Vagina (tissue), 2 donors: ENCODE data around the gene RAB1A. TPM values are rescaled to one million over a fixed set of nuclear protein-coding genes. Genes with fewer than 3 reads are reported as not detected.

Source experiments
- DNase-seq, 2 donors: peaks; one replicate each; pipeline ENCODE4 v3.0.0-alpha.2; 2017; ENCODE audit errors: extremely low spot score in 2 of 2
- H3K27ac ChIP-seq: fragments of 200-600 bp; sonication (generic); one replicate; pipeline ENCODE4 v1.5.1; 2019
- H3K27me3 ChIP-seq: fragments of 200-600 bp; sonication (generic); one replicate; pipeline ENCODE4 v1.5.1; 2019
- H3K36me3 ChIP-seq, 2 donors: fragments of 200-600 bp; sonication (generic); one replicate each; pipeline ENCODE4 v1.5.1; 2017 to 2019
- H3K4me1 ChIP-seq: fragments of 200-600 bp; sonication (generic); one replicate; pipeline ENCODE4 v1.5.1; 2019
- H3K4me3 ChIP-seq, 2 donors: fragments of 200-600 bp; sonication (generic); 1 replicate in 1 of 2; 2 replicates in 1 of 2; pipeline ENCODE4 v1.5.1; 2016 to 2019
- H3K9me3 ChIP-seq: fragments of 200-600 bp; sonication (generic); one replicate; pipeline ENCODE4 v1.5.1; 2019
- POLR2A ChIP-seq, 2 donors: fragments of 450-650 bp; IDR thresholded peaks; one replicate each; pipeline ENCODE4 v1.6.1; 2017; ENCODE audit warnings: antibody characterized with exemption in 2 of 2, mild to moderate bottlenecking in 2 of 2, moderate library complexity in 2 of 2
- POLR2AphosphoS5 ChIP-seq, 2 donors: sonication (generic); formaldehyde crosslinking; IDR thresholded peaks; one replicate each; pipeline ENCODE4 v1.9.0; 2017; ENCODE audit warnings: antibody characterized with exemption in 2 of 2, mild to moderate bottlenecking in 2 of 2, low read depth in 1 of 2; ENCODE audit not compliant: insufficient read depth in 1 of 2
- intact Hi-C: fragments of 100-400 bp; cut with DNase I; formaldehyde crosslinking; loops from one replicate; pipeline ENCODE4 v1.15.1; 2023
- total RNA-seq: library from RNA; depleted of rRNA; stranded (reverse); fragments of >200 nt; gene quantifications from one replicate; pipeline ENCODE4 v1.2.3, GENCODE V29; 2016
- TF ChIP-seq, protein P1 (sequence below), 3 experiments: fragments of 450-650 bp in 2 of 3; fragments of 200-600 bp in 1 of 3; sonication (generic) in 1 of 3; IDR thresholded peaks; one replicate each; pipeline ENCODE4 v1.5.1; 2017 to 2019; ENCODE audit warnings: antibody characterized with exemption in 3 of 3, mild to moderate bottlenecking in 2 of 3, moderate library complexity in 2 of 3

RAB1A gene
- total RNA-seq, 1 donor from 2014 or later, result 92.3 TPM

DNA sequence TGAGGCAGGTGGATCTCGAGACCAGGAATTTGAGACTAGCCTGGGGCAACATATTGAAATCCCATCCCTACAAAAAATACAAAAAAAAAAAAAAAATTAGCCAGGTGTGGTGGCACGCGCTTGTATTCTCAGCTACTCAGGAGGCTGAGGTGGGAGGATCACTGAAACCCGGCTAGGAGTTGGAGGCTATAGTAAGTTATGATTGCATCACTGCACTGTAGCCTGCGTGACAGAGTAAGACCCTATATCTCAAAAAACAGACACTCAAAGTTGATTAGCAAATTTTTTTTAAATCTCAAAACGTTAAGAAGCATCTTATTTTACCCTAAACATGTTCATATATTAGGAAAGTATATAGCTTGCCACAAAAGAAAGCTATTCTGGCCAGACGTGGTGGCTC lies 7.6 kb downstream of the RAB1A start:
- TF ChIP-seq POLR2A (IDR thresholded peaks at IDR 0.05) (no peak), POLR2AphosphoS5 (IDR thresholded peaks at IDR 0.05; ENCODE audit: insufficient read depth in 1 of 2, low read depth in 1 of 2) (no peak)
- TF ChIP-seq, protein P1, sequence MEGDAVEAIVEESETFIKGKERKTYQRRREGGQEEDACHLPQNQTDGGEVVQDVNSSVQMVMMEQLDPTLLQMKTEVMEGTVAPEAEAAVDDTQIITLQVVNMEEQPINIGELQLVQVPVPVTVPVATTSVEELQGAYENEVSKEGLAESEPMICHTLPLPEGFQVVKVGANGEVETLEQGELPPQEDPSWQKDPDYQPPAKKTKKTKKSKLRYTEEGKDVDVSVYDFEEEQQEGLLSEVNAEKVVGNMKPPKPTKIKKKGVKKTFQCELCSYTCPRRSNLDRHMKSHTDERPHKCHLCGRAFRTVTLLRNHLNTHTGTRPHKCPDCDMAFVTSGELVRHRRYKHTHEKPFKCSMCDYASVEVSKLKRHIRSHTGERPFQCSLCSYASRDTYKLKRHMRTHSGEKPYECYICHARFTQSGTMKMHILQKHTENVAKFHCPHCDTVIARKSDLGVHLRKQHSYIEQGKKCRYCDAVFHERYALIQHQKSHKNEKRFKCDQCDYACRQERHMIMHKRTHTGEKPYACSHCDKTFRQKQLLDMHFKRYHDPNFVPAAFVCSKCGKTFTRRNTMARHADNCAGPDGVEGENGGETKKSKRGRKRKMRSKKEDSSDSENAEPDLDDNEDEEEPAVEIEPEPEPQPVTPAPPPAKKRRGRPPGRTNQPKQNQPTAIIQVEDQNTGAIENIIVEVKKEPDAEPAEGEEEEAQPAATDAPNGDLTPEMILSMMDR (IDR thresholded peaks at IDR 0.05), result no peak
- Histone ChIP-seq H3K36me3 (no peaks in the 10 kb centered on the region), H3K4me1 (peaks cover 96% of the 10 kb centered on the region), H3K27me3 (no peaks in the 10 kb centered on the region), H3K4me3 (no peak overlapping the region), H3K9me3 (no peaks in the 10 kb centered on the region), H3K27ac (no peak overlapping the region)
- intact Hi-C loops, result no loop called here
- DNase-seq, result no peak

DNA sequence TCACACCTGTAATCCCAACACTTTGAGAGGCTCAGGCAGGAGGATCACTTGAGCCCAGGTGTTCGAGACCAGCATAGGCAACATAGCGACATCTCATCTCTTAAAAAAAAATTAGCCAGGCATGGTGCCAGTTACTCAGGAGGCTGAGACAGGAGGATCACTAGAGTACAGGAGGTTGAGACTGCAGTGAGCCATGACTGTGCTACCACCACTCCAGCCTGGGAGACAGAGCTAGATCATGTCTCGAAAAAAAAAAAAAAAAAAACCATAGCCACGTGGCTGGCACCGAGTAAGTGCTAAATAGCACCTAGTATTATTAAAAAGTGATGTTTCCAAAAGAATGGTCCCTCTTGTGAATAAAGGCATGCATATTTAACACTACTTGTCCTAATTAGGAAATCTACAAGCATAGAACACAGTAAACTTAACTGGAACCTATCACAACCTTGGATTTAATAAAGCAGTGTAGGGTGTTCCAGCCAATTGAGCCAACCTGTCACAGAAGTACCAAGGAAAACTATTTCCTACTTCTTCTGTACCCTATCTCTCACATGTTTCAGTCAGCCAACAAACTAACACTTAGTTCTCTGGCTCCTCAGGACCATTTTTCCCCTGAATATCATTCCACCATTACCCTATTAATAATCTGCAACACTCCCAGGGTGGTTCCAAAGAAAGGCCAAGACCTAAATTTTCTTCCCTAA lies 8.8 kb downstream of the RAB1A start:
- Histone ChIP-seq H3K9me3 (no peaks in the 10 kb centered on the region), H3K4me3 (no peak overlapping the region), H3K4me1 (peaks cover 96% of the 10 kb centered on the region), H3K27ac (no peak overlapping the region), H3K36me3 (no peaks in the 10 kb centered on the region), H3K27me3 (no peaks in the 10 kb centered on the region)
- no peak for DNase-seq
- TF ChIP-seq POLR2A (IDR thresholded peaks at IDR 0.05) (no peak), POLR2AphosphoS5 (IDR thresholded peaks at IDR 0.05; ENCODE audit: insufficient read depth in 1 of 2, low read depth in 1 of 2) (no peak)
- TF ChIP-seq, protein P1 (IDR thresholded peaks at IDR 0.05), result no peak
- intact Hi-C loops, result no loop called here

DNA sequence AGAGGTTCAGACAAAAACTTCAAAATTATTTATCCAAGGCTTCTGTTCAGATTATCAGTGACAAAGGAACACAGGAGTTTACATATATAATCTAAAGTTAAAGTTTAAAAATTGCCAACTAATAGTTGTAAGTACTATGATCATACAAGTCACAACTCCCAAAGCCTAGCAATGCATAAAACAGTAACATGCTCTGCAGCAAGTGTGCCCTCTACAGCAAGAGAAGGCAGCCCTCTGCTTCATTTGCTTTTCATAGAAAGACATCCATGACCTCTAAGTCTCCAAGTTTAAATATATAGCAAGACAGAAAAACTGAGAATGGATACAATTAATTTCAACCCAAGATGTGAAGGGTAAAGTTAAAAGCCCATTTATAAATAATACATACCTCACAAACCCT lies 13.3 kb downstream of the RAB1A start:
- intact Hi-C loops, result no loop called here
- H3K4me1 ChIP-seq, result peaks cover 92% of the 10 kb centered on the region
- no peak for DNase-seq
- TF ChIP-seq POLR2A (IDR thresholded peaks at IDR 0.05) (no peak), POLR2AphosphoS5 (IDR thresholded peaks at IDR 0.05; ENCODE audit: insufficient read depth in 1 of 2, low read depth in 1 of 2) (no peak)
- TF ChIP-seq, protein P1 (IDR thresholded peaks at IDR 0.05), result no peak
- H3K36me3 ChIP-seq, result no peaks in the 10 kb centered on the region
- H3K27ac ChIP-seq, result no peak overlapping the region
- H3K27me3 ChIP-seq, result no peaks in the 10 kb centered on the region
- H3K4me3 ChIP-seq, result no peak overlapping the region
- H3K9me3 ChIP-seq, result no peaks in the 10 kb centered on the region

DNA sequence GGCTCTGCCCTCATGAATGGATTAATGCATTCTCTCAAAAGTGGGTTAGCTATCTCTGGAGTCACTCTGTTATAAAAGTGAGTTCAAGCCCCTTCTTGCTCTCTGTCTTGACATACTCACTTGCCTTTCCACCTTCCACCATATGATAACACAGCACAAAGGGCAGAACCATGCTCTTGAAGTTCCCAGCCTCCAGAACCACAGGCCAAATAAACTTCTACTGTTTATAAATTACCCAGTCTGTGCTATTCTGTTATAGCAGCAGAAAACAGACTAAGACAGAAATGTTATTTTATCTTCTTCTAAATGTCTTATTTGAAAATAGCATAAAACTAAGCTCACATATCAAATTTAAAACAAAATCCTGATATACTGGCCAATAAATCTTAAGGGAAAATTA lies 15.0 kb downstream of the RAB1A start:
- Histone ChIP-seq H3K4me1 (peaks cover 78% of the 10 kb centered on the region), H3K27me3 (no peaks in the 10 kb centered on the region), H3K9me3 (no peaks in the 10 kb centered on the region), H3K27ac (no peak overlapping the region), H3K4me3 (no peak overlapping the region), H3K36me3 (no peaks in the 10 kb centered on the region)
- intact Hi-C loops, result no loop called here
- TF ChIP-seq POLR2A (IDR thresholded peaks at IDR 0.05) (no peak), POLR2AphosphoS5 (IDR thresholded peaks at IDR 0.05; ENCODE audit: insufficient read depth in 1 of 2, low read depth in 1 of 2) (no peak)
- TF ChIP-seq, protein P1 (IDR thresholded peaks at IDR 0.05), result no peak
- no peak for DNase-seq

DNA sequence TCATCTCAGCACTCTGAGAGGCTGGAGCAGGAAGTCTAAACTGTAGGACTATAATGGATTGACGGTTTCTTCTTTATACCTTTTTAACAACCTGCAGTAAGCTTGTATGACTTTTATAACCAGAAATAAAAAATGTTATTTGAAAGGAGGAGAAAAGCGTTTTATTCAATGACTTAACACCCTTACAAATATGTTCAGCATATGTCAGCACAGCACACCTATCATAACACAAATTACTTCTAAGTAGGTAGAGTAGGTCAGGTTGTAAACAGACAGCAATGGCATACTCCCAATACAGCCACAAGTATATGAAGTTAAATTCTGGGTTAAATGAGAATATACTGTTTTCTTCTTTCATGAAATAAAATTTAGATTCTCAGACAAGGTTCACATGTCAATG lies 16.1 kb downstream of the RAB1A start:
- intact Hi-C loops, result no loop called here
- no peaks in the 10 kb centered on the region for H3K36me3 ChIP-seq
- peaks cover 74% of the 10 kb centered on the region for H3K4me1 ChIP-seq
- no peaks in the 10 kb centered on the region for H3K27me3 ChIP-seq
- DNase-seq, result no peak
- no peak overlapping the region for H3K4me3 ChIP-seq
- no peaks in the 10 kb centered on the region for H3K9me3 ChIP-seq
- H3K27ac ChIP-seq, result no peak overlapping the region
- TF ChIP-seq POLR2AphosphoS5 (IDR thresholded peaks at IDR 0.05; ENCODE audit: insufficient read depth in 1 of 2, low read depth in 1 of 2) (no peak), POLR2A (IDR thresholded peaks at IDR 0.05) (no peak)
- TF ChIP-seq, protein P1 (IDR thresholded peaks at IDR 0.05), result no peak
